H9 (cell line): ENCODE measurements around the gene SAMM50. TPM values are rescaled to one million over a fixed set of nuclear protein-coding genes. Genes with fewer than 3 reads are reported as not detected.

Source experiments
- DNase-seq: peaks from one replicate; pipeline ENCODE4 v3.0.0-alpha.2; 2017
- H2AFZ ChIP-seq: one replicate; pipeline ENCODE4 v1.6.1; 2013; ENCODE audit warnings: mild to moderate bottlenecking, low read length, control low read depth, moderate library complexity
- H2AK5ac ChIP-seq: 2 replicates; pipeline ENCODE4 v1.6.1; 2013; ENCODE audit warnings: low read length, control low read depth, mixed read lengths; ENCODE audit not compliant: insufficient read length
- H2BK120ac ChIP-seq: one replicate; pipeline ENCODE4 v1.6.1; 2013; ENCODE audit warnings: low read depth, mild to moderate bottlenecking, low read length, control low read depth, inconsistent platforms; ENCODE audit not compliant: poor library complexity, severe bottlenecking
- H2BK12ac ChIP-seq: 2 replicates; pipeline ENCODE4 v1.6.1; 2013; ENCODE audit warnings: low read length, control low read depth, mixed read lengths, low read depth; ENCODE audit not compliant: insufficient read length
- H2BK15ac ChIP-seq: 2 replicates; pipeline ENCODE4 v1.6.1; 2013; ENCODE audit warnings: low read depth, low read length, control low read depth
- H2BK20ac ChIP-seq: one replicate; pipeline ENCODE4 v1.6.1; 2013; ENCODE audit warnings: low read depth, mild to moderate bottlenecking, low read length, control low read depth, inconsistent platforms; ENCODE audit not compliant: poor library complexity, severe bottlenecking
- H2BK5ac ChIP-seq: 2 replicates; pipeline ENCODE4 v1.6.1; 2013; ENCODE audit warnings: low read length, control low read depth, mixed read lengths; ENCODE audit not compliant: insufficient read length
- H3K14ac ChIP-seq: 2 replicates; pipeline ENCODE4 v1.6.1; 2013; ENCODE audit warnings: low read length, control low read depth; ENCODE audit not compliant: insufficient read depth
- H3K18ac ChIP-seq: 2 replicates; pipeline ENCODE4 v1.6.1; 2013; ENCODE audit warnings: low read depth, mild to moderate bottlenecking, mixed read lengths, low read length, control low read depth; ENCODE audit not compliant: insufficient read length
- H3K23ac ChIP-seq: 2 replicates; pipeline ENCODE4 v1.6.1; 2013; ENCODE audit warnings: low read length, control low read depth, mixed read lengths, low read depth; ENCODE audit not compliant: insufficient read length
- H3K23me2 ChIP-seq: 2 replicates; pipeline ENCODE4 v1.6.1; 2013; ENCODE audit warnings: low read depth, mild to moderate bottlenecking, mixed read lengths, low read length, control low read depth; ENCODE audit not compliant: insufficient read length, poor library complexity, severe bottlenecking
- H3K27ac ChIP-seq: 2 replicates; pipeline ENCODE4 v1.5.1; 2013; ENCODE audit warnings: low read length, control low read depth, mixed read lengths, low read depth; ENCODE audit not compliant: insufficient read length
- H3K27me3 ChIP-seq: 2 replicates; pipeline ENCODE4 v1.6.1; 2013; ENCODE audit warnings: low read length, control low read depth, inconsistent platforms; ENCODE audit not compliant: insufficient read depth
- H3K4ac ChIP-seq: 2 replicates; pipeline ENCODE4 v1.6.1; 2013; ENCODE audit warnings: low read depth, mild to moderate bottlenecking, control low read depth, inconsistent platforms, low read length, moderate library complexity
- H3K4me1 ChIP-seq: 2 replicates; pipeline ENCODE4 v1.6.1; 2013; ENCODE audit warnings: low read length, control low read depth, inconsistent platforms; ENCODE audit not compliant: insufficient read depth
- H3K4me2 ChIP-seq: 2 replicates; pipeline ENCODE4 v1.6.1; 2013; ENCODE audit warnings: low read length, control low read depth, mixed read lengths; ENCODE audit not compliant: insufficient read length, insufficient read depth
- H3K56ac ChIP-seq: 2 replicates; pipeline ENCODE4 v1.6.1; 2013; ENCODE audit warnings: low read depth, mild to moderate bottlenecking, mixed read lengths, low read length, control low read depth; ENCODE audit not compliant: insufficient read length
- H3K79me1 ChIP-seq: 2 replicates; pipeline ENCODE4 v1.6.1; 2013; ENCODE audit warnings: low read depth, mild to moderate bottlenecking, moderate library complexity, low read length, control low read depth, inconsistent platforms; ENCODE audit not compliant: insufficient read depth, poor library complexity, severe bottlenecking
- H3K79me2 ChIP-seq: 2 replicates; pipeline ENCODE4 v1.6.1; 2013; ENCODE audit warnings: low read length, control low read depth, inconsistent platforms; ENCODE audit not compliant: insufficient read depth
- H3K9ac ChIP-seq: 2 replicates; pipeline ENCODE4 v1.6.1; 2013; ENCODE audit warnings: low read length, control low read depth, mixed read lengths; ENCODE audit not compliant: insufficient read length; ENCODE audit errors: extremely low read depth
- H3K9me3 ChIP-seq: one replicate; pipeline ENCODE4 v1.6.1; 2013; ENCODE audit warnings: low read depth, low read length, inconsistent platforms; ENCODE audit not compliant: control insufficient read depth
- H3T11ph ChIP-seq: one replicate; pipeline ENCODE4 v1.6.1; 2013; ENCODE audit warnings: mild to moderate bottlenecking, low read length, control low read depth, inconsistent platforms
- H4K20me1 ChIP-seq: one replicate; pipeline ENCODE4 v1.6.1; 2013; ENCODE audit not compliant: control insufficient read depth, insufficient read length, insufficient read depth
- H4K5ac ChIP-seq: 2 replicates; pipeline ENCODE4 v1.6.1; 2013; ENCODE audit warnings: low read depth, mild to moderate bottlenecking, mixed read lengths, low read length, control low read depth; ENCODE audit not compliant: insufficient read length
- H4K8ac ChIP-seq: replicated peaks from 2 replicates; pipeline ENCODE4 v1.6.1; 2013; ENCODE audit warnings: low read length, control low read depth, mixed read lengths, low read depth; ENCODE audit not compliant: insufficient read length
- H4K91ac ChIP-seq: 2 replicates; pipeline ENCODE4 v1.6.1; 2013; ENCODE audit warnings: low read depth, mild to moderate bottlenecking, moderate library complexity, mixed read lengths, low read length, control low read depth; ENCODE audit not compliant: insufficient read length
- H3K27ac Mint-ChIP-seq, 3 experiments: 2 replicates in 2 of 3; 3 replicates in 1 of 3; pipeline ENCODE4 v1.8.0; 2020 to 2021; ENCODE audit warnings: mixed read lengths in 3 of 3, mild to moderate bottlenecking in 1 of 3, moderate library complexity in 1 of 3
- H3K27me3 Mint-ChIP-seq: 2 replicates; pipeline ENCODE4 v1.8.0; 2021; ENCODE audit warnings: low read depth, mild to moderate bottlenecking, moderate library complexity, mixed read lengths
- H3K36me3 Mint-ChIP-seq, 3 experiments: 2 replicates in 2 of 3; 3 replicates in 1 of 3; pipeline ENCODE4 v1.8.0; 2020 to 2021; ENCODE audit warnings: low read depth in 3 of 3, mixed read lengths in 3 of 3; ENCODE audit not compliant: insufficient read depth in 1 of 3
- H3K4me1 Mint-ChIP-seq, 2 experiments: 2 replicates each; pipeline ENCODE4 v1.8.0; 2020; ENCODE audit warnings: mixed read lengths in 2 of 2
- H3K4me3 Mint-ChIP-seq, 2 experiments: 2 replicates in 1 of 2; 3 replicates in 1 of 2; pipeline ENCODE4 v1.8.0; 2020 to 2021; ENCODE audit warnings: mild to moderate bottlenecking in 2 of 2, mixed read lengths in 2 of 2, moderate library complexity in 1 of 2
- H3K9me3 Mint-ChIP-seq, 2 experiments: 2 replicates in 1 of 2; 3 replicates in 1 of 2; pipeline ENCODE4 v1.8.0; 2020; ENCODE audit warnings: mild to moderate bottlenecking in 2 of 2, mixed read lengths in 2 of 2, moderate library complexity in 1 of 2
- CTCF ChIP-seq: fragments of 200-600 bp; sonication (generic); conservative IDR thresholded peaks from 3 replicates; pipeline ENCODE4 v1.8.0; 2021; ENCODE audit warnings: antibody characterized with exemption, mild to moderate bottlenecking
- WGBS: extraction: QIAGEN DNeasy Blood & Tissue Kit; methylation state at CpG from one replicate; pipeline ENCODE4 v1.1.7; 2013; ENCODE audit warnings: missing lambda C conversion rate, low lambda C conversion rate, mixed read lengths; ENCODE audit not compliant: insufficient read length; ENCODE audit errors: extremely low coverage; 5-methylcytosine and 5-hydroxymethylcytosine counted together
- total RNA-seq: library from RNA; stranded (reverse); gene quantifications from 2 replicates; pipeline ENCODE4 v1.2.1, GENCODE V29; 2021

Gene SAMM50
- total RNA-seq, 1 experiment from 2014 or later = 57.2 TPM

GRCh38 chr22:44023404-44024287, 68.4 kb downstream of the SAMM50 start:
- Histone ChIP-seq H4K5ac (no peak overlapping the region), H3T11ph (no peak overlapping the region), H2AFZ (no peak overlapping the region), H3K27ac (no peak overlapping the region), H2BK12ac (no peak overlapping the region), H4K91ac (no peak overlapping the region), H3K4me2 (peak overlapping the region; percentile 51), H2BK120ac (no peak overlapping the region), H3K23ac (no peak overlapping the region), H2AK5ac (no peak overlapping the region), H4K8ac (no peak overlapping the region), H3K9me3 (no peaks in the 10 kb centered on the region), H4K20me1 (no peaks in the 10 kb centered on the region), H3K4me1 (no peaks in the 10 kb centered on the region; the same call in 1 of the 2 replicates), H3K56ac (no peak overlapping the region), H2BK15ac (no peak overlapping the region), H3K27me3 (no peaks in the 10 kb centered on the region), H3K9ac (no peak overlapping the region), H3K23me2 (peaks cover 8% of the 10 kb centered on the region), H2BK5ac (no peak overlapping the region), H3K79me1 (no peaks in the 10 kb centered on the region), H3K4ac (no peak overlapping the region), H2BK20ac (no peak overlapping the region), H3K18ac (peak overlapping the region; percentile 96), H3K14ac (peak overlapping the region; percentile 97), H3K79me2 (no peaks in the 10 kb centered on the region)
- H3K4me3 Mint-ChIP-seq = peak overlapping the region; percentile 72 to 80
- no peaks in the 10 kb centered on the region; a peak in 1 of 5 replicates for H3K9me3 Mint-ChIP-seq
- no peaks in the 10 kb centered on the region for H3K36me3 Mint-ChIP-seq
- WGBS = no CpG with 5 or more reads among the region's 54 CpGs
- DNase-seq = peak; percentile 42
- no peak for TF ChIP-seq CTCF
- H3K27me3 Mint-ChIP-seq = peaks cover 12% of the 10 kb centered on the region
- no peak overlapping the region for H3K27ac Mint-ChIP-seq
- H3K4me1 Mint-ChIP-seq = peaks cover 24 to 32% of the 10 kb centered on the region in 2 experiments
